OCI-LY1 (cell line): ENCODE results near the gene FBXW5.

Experiments
- EZH2 ChIP-seq: fragments of 200-600 bp; sonication (generic), shearing (Covaris generic); IDR thresholded peaks from 2 replicates; pipeline ENCODE4 v1.8.0; 2017; ENCODE audit warnings: borderline replicate concordance, mixed run types, mild to moderate bottlenecking, antibody characterized with exemption, low read length, moderate library complexity, mixed read lengths
- TF ChIP-seq, protein P1 (sequence below): fragments of 200-600 bp; sonication (generic), shearing (Covaris generic); IDR thresholded peaks from 2 replicates; pipeline ENCODE4 v1.5.1; 2017; ENCODE audit warnings: mild to moderate bottlenecking, antibody characterized with exemption, low read length, moderate library complexity, mixed read lengths

DNA sequence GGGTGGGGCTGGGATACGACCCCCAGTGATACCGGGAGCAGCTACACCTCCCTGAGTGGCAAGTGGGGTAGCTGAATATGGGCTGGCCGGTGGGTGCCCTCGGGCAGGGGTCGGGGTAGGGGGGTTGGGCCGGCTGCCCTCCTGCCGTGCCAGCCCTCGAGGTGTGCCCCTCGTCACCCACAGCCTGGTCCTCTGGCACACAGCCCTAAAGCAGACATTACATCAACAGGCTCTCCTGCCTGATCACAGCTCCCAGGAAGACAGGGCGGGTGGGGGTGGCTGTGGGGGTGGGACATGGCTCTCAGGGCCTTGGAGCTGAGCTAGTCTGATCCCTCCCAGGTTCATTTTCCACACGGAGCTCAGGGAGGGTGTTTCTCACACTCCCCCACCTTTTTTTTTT is 23.2 kb downstream of the FBXW5 start:
- TF ChIP-seq, protein P1, sequence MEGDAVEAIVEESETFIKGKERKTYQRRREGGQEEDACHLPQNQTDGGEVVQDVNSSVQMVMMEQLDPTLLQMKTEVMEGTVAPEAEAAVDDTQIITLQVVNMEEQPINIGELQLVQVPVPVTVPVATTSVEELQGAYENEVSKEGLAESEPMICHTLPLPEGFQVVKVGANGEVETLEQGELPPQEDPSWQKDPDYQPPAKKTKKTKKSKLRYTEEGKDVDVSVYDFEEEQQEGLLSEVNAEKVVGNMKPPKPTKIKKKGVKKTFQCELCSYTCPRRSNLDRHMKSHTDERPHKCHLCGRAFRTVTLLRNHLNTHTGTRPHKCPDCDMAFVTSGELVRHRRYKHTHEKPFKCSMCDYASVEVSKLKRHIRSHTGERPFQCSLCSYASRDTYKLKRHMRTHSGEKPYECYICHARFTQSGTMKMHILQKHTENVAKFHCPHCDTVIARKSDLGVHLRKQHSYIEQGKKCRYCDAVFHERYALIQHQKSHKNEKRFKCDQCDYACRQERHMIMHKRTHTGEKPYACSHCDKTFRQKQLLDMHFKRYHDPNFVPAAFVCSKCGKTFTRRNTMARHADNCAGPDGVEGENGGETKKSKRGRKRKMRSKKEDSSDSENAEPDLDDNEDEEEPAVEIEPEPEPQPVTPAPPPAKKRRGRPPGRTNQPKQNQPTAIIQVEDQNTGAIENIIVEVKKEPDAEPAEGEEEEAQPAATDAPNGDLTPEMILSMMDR: no peak
- TF ChIP-seq EZH2: no peak
